GM21423 (cell line): Measurements from ENCODE around the gene CCSER1.
A peak's percentile ranks its signal among the peaks of the same experiment; 100 is the strongest.
"Not testable (repeated sequence)": the region's sequence is repeated elsewhere in the genome, so short reads cannot be mapped to it uniquely, and the experiment has no call there.

Experiments used
- ATAC-seq: cut with Tn5 transposase; IDR thresholded peaks from one replicate; pipeline ENCODE4 v1.9.1; 2021; ENCODE audit warnings: mild to moderate bottlenecking, moderate library complexity; ENCODE audit not compliant: unreplicated experiment

CCSER1 gene

DNA sequence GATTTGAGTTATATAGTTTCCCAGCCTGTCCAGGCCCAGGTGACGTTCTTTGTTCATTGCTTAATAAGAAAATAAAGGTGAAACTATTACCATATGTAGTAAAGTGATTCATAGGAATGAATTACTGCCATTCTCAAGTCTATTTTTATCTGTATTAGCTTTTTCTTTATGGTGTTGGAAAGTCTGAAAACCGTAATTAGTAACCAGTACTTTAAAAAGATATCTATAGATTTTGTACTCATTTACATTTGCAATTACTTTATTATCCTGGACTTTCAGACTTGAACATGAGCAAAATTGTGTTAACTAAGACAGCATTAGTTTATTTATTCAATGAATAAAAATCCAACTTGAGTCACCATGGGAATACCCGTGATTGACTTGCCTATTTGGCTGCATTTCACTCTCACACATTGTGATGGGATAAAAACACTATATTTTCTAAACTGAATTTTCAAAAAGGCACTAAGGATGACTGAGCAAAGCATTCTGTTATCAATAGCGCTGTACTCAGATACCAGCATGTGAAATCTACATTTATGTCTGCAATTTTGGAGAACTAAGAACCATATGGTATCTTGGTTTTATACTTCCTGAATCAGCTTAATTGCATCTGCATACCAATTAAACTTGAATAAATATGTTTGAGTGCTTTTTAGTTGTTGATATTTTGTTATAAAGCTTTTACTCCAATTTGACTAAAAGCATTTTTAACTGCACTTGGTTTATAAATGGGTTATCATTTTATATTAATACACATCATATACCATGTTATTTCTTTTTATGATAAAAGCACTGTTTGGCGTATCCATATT lies 154.6 kb downstream of the CCSER1 start:
- ATAC-seq = no peak

DNA sequence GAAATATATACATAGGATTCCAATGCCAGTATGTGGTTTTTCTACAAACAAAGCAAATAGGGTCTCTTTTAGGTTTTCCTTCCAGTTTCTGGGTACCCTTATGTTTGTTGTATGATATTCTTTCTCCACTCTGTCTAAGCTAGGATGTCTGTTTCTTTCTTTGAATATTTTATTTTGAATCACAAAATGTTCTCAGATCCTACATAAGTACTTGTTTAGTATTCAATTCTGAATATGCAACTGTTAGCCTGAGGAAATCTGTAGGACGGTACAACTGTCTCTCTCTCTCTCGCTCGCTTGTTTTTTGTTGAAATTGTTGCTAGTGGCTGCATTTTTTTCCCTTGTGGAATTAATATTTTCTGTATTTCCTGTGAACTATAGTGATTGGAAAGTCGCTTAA lies 163.2 kb downstream of the CCSER1 start:
- no peak for ATAC-seq

DNA sequence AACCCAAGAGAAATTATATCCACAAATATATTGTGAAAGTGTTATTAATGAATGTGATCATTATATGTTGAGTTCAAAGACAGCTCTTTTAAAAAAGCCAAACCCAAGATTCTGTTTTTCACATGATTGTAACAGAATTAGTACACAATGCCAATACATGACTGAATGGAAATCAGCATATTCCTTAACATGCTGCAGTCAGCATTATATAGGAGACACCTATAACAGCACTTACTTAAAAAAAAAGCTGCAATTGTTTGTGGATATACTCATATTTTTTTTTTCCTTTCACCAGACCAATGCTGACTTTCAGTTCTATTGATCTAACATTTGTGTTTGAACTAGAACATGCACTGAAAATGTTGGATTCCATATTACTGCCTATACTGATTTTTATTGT lies 165.2 kb downstream of the CCSER1 start:
- ATAC-seq = no peak

DNA sequence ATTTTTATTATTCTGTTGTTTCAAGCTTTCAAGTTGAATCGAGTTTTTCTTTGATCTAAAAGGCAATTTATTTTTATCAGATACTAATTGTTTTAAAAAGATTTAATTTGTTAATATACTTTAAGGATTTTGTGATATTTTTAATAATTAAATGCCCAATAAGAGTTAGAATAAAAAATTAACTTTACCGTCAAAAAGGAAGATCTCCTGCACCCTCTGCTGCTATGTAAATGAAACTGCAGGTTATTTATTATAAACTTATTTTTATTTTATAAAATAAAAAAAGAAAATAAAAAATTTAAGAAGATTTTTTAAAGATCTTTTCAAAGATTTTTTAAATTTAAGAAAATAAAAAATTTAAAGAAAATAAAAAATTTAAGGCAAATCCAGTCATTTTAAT lies 166.1 kb downstream of the CCSER1 start:
- ATAC-seq = no peak

DNA sequence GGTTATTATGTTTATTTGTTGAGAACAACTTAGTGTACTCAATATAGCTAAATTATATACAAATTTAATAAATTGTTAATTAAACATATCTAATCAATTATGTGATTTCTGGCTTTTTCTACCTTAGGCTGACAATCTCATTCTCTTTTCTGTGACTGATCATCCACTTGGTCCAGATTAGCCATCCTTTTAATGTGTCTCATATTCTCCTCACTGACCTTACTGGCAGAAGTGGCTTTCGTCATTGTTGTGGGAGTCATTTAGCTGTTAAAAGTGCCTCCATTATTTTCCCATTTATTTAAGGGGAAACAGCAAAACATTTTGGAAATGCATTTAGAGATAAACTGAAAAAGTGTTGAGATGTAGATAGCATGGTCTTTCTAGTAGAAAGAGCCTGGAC lies 172.2 kb downstream of the CCSER1 start:
- no peak for ATAC-seq

DNA sequence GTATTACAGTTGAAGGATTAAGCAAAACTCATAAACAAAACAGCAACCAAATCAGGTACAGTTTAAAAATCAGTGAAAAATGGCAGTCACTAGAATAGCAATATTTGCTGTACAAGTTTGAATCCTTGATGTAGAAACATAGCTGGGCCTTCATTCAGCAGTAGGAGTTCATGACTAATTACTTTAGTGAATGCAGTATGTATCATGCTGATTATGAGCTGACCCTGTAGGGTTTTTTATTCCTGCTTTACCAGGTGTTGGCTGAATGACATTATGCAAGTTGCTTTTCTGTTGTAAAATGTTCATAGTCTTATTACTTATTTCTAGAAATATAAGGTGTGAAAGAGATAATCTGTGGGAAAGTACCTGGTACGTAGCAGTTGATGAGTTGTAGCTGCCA lies 179.6 kb downstream of the CCSER1 start:
- no peak for ATAC-seq

DNA sequence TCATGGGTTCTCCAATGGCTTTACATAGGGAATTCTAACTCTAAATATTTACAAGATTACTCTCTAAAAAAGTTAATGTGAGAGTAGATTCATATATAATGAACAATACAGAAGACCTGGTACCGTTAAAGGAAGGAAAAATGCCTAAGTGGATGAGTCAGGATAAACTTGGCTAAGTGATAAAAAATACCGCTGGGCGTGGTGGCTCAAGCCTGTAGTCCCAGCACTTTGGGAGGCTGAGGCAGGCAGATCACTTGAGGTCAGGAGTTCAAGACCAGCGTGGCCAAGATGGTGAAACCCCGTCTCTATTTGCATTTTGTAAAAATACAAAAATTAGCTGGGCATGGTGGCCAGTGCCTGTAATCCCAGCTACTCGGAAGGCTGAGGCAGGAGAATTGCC lies 189.9 kb downstream of the CCSER1 start:
- ATAC-seq = not testable (repeated sequence)

DNA sequence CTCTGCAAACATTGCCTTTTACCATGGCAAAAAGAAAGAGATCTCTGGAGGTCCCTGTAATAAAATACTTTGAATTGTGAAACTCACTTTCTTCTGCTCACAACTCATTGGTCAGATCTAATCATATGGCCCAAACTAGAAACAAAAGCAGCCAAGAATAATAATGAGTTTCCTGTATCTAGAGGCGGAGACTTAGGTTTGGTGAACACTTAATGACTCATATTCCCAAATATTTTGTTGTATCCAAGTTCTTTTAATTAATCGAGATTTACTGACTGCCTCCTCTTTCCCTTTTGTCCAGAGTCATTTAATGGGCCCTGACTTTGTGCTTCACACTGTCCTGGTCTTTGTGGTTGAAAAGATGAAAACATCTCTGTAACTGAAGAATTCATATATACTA lies 190.6 kb downstream of the CCSER1 start:
- ATAC-seq = no peak

DNA sequence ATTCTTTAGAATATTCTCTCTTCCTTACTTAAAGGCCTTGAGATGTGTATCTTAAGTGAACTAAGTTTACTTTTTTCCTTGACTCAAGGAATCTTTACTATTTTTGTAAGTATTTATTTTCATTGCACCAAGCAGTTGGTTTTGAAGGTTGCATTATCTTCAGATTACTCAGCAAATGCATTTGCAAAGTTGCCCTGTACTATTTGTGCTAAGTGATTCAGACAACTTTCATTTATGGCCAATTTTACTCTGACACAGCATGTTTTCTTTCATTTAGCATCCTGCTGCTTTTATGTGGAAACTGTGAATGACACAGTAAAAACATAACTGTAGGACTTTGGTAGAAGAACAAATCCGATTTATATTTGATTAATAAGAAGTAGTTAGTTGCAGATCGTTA lies 191.0 kb downstream of the CCSER1 start:
- no peak for ATAC-seq

DNA sequence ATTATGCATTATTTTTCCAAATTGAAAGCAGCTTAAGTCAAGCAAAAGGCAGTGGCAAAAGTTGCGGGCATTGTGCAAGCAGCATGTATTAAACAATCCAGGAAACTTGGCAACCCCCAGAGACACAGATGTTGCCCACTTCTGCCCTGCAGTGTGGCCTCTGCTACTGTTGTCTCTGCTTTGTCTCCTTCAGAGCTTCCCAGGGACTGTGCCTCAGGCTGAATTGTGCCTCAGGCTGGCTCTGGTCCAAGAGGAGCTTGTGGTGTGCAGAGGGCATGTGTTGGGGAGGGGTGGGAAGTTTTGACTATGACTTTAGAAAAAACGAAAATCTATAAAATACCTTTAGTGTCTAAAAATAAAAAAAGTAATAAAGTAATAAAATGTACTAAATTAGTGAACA lies 201.4 kb downstream of the CCSER1 start:
- no peak for ATAC-seq

DNA sequence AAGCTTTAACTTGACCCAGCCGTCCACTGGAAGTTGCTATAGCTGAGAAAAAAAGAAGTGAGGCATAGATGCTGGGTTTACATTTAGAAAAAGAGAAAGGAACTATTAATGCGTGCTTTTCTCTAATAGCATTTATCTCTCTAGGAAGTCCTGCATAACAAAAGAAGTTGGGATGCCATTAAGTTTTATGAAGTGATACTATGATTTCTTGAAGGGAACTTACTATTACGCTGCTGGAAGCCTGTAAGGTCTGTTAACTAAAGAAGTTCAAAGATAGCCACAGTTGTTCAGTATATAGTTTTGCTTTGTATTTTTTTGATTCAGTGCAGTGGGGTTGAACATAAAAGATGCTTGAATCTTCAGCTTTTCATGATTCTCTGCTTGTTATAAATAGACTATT lies 203.4 kb downstream of the CCSER1 start:
- ATAC-seq = no peak

DNA sequence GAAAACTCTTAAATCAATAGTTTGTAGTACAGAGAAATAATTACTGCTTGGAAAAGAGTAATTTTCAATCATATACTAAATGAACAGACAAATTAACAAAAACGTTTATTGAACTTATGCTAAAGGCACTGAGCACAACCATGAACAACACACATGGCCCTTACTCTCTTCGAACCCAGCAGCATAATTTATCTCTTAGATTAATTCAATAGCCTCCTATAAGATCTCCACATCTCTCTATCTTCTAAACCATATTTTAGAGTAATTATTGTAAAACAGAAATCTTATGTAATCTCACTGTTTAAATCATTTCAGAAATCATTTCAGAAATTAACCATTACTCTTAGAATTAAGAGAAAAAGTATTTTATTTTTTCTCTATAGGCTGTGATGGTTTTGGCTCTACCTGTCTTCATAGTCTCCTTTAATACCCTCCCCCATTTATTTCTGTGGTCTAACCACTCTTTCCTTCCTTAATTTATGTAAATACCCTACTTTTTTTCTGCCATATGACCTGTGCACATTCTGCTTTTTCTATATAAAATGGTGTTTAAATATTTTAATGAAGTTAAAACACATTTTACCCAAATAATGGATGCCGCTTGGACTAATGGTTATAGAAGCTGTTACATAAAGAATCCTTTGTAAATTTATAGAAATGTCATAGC lies 218.5 kb downstream of the CCSER1 start:
- no peak for ATAC-seq

DNA sequence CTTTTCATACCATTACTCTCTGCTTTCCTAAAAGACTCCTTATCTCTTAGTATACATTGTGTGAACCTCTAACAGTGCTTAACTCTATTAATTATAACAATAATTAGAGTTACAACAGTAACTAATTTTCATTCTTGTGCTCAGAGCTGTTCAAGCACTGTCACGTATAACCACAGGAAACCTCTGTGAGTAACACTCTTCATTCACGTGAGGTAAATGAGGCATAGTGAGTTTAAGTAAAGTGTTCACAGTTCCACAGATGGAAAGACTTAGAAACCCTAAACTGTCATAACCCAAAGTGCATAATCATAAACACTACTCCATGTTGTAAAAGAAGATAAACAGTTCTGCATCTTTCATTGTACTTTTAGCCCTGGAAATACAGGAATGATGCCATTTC lies 222.4 kb downstream of the CCSER1 start:
- no peak for ATAC-seq

DNA sequence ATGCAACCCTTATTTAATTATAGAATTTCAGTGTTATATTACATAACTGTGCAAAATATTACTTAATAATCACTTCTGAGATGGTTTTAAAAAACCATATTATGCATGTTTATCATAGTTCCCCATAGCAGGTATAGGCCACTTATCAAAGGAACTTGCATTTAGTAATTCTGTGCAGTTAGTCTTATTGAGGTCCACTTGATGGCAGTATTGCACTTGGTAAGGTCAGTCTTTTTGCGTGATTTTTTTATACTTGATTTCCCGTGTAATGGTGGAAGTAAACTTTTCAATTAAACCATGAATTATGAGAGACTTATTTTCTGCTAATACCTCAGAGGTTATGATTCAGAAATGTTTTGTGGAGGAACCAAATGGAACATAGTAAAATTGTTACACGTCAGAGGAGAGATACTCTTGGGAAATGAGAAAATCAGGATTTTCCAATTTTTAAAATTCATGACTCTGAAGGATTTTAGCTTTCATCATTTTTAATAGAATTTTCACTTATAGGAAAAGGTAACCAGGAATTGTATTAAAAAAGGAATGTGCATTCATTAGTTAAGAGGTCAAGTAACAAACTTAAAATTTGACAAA lies 230.0 kb downstream of the CCSER1 start:
- peak; percentile 53 for ATAC-seq

DNA sequence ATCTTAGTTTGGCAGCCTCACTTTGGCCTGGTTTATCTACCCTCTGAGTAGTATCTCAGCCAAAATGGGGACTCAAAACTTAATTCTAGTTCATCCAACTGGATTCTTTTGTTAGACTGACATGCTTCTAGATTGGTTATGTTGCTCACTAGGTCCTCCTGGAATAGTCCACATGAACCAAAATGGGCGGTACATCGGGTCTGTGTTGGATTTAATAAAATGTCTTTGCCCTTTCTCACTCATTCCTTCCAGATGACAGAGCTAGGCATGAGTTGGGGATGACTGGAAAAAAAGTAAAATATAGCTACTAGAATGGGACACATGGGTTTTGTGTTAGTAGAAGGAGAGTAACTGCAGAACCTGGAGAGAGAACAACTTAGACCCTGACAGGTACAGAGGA lies 247.9 kb downstream of the CCSER1 start:
- ATAC-seq = no peak

DNA sequence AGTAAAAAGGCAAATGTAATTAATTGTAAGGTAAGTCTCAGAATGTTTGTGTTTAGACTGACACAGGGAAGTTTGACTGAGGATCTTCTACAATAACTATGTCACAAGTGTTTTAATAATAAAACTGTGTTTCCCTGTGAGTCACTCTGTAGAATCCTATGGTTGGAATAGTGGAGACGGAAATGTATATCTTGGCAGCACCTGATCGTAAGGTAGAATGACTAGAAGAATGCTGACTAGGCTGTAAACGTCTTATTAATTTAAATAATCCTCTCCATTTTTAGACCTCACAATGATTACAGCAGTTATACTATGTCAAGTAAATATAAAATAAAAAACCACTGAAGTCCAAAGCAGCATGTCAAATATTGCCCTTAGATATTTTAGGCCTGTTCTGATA lies 266.0 kb downstream of the CCSER1 start:
- ATAC-seq = no peak

DNA sequence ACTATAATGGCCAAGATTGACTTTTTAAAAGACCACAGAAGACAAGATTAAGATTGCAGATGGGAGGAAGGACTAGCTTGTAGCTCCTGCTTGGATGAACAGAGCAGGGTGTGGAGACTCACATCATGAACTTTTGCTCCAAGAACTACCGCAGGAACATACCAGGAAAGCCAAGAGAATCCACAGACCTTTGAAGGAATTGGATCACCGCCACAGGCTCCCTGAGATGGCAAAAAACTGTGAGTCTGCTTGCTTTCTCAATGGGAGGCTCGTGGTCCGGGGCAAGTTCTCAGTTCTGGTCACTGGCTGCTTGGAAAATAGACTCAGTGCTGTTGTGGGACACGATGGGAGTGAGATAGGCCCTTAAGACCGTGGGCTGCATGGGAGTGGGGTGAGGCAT lies 276.6 kb downstream of the CCSER1 start:
- no peak for ATAC-seq

DNA sequence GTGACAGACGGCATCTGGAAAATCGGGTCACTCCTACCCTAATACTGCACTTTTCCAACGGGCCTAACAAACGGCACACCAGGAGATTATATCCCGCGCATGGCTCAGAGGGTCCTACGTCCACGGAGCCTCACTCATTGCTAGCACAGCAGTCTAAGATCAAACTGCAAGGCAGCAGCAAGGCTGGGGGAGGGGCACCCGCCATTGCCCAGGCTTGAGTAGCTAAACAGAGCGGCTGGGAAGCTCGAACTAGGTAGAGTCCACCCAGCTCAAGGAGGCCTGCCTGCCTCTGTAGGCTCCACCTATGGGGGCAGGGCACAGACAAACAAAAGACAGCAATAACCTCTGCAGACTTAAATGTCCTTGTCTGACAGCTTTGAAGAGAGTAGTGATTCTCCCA lies 280.7 kb downstream of the CCSER1 start:
- not testable (repeated sequence) for ATAC-seq

DNA sequence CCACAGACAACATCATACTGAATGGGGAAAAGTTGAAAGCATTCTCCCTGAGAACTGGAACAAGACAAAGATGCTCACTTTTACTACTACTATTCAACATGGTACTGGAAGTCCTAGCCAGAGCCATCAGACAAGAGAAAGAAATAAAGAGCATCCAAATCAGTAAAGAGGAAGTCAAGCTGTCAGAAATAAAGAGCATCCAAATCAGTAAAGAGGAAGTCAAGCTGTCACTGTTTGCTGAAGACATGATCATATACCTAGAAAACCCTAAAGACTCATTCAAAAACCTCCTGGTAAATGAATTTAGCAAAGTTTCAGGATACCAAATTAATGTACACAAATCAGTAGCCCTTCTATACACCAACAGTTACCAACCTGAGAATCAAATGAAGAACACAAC lies 285.6 kb downstream of the CCSER1 start:
- ATAC-seq = not testable (repeated sequence)

DNA sequence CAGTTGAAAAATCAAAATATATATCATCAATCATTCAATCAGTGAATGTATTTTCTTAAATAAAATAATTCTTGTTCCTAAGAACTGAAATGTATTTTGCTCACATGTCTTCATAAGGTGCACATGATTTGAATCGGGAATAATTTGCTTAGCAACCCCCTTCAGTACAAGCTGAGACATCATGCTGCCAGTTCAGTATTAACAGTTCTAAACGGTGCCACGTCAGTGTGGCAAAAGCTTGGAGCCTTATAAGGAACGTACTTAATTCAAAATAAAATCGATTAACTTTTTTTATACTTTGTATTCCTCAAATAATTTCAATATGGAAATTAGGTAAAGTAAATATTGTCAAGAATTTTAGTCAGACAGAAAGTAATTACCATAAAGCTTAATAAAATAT lies 287.9 kb downstream of the CCSER1 start:
- ATAC-seq = no peak

DNA sequence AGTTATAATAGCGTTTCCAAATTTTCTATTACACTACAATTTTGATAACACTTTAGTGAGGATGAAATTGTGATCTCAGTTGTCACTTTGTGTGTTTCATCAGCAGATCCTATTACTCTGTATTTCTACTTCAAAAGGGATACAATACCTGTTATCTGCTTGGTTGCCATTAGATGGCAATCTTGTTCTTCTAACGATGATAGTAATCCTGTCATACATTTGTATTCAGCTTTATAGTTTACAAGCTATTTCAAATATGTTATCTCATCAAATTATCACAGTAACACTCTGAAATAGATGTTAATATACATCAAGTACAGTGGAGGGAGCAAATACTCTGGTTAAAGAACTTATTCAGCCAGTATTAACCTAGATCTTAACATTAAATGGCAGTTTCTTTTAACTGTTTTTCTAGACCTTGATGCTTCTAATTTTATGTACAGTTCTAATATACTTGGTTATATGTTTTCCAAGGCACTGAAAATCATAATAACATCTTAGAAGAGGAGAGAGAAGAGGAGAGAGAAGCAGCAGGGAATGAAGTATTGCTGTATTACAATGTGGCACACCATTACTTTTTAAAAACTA lies 292.0 kb downstream of the CCSER1 start:
- ATAC-seq = peak; percentile 91

DNA sequence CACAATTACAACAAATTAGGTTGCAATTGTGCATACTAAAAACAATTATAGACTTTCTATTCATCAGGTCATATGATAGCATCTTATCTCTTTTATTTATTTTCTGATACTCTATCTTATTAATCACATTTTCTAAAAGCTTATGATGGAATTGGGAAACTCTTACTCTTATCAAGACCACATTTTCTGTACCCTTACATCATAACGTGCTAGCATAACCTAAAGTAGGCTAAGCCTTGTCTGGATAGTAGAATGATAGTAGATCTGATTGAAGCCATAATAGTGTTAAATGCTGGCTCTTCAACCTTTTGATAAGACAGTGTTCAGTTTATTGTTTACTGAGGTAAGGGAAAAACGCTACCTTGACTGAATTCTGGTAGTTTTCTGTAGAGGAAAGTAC lies 294.0 kb downstream of the CCSER1 start:
- ATAC-seq = no peak
